ENCODE measurements around the gene CACNB3. TPM values are rescaled to one million over a fixed set of nuclear protein-coding genes. Genes with fewer than 3 reads are reported as not detected.

CACNB3 gene
- total RNA-seq = 19.5 and 25.0 TPM in 2 replicates

GRCh38 chr12:48817873-48818830, at the start of gene CACNB3:
CACNB3 (plus strand) TSS chr12:48818496; CDS start chr12:48818930, 434 bp downstream.

GRCh38 chr12:48788854-48789775, 29.2 kb upstream of the CACNB3 start, which contains the start of gene ADCY6:
ADCY6 (minus strand) TSS chr12:48789089; CDS start chr12:48783434, 5,655 bp downstream.

GRCh38 chr12:48851883-48852733, 33.8 kb downstream of the CACNB3 start, which contains the start of gene DDX23:
DDX23 (minus strand) TSS chr12:48852163; CDS start chr12:48845782, 6,381 bp downstream.

GRCh38 chr12:48865281-48866051, 47.2 kb downstream of the CACNB3 start, which contains the start of gene RND1:
RND1 (minus strand) TSS chr12:48865870; CDS start chr12:48865767, 103 bp downstream.

Other genes with a start within 250 kb of the CACNB3 start
- gene LALBA, start 248.4 kb upstream of the CACNB3 start, total RNA-seq = not detected in 2 replicates
- gene KANSL2, start 136.3 kb upstream of the CACNB3 start, total RNA-seq = 28.3 and 33.4 TPM in 2 replicates
- 25.7 and 27.6 TPM in 2 replicates for gene CCNT1, start 101.8 kb upstream of the CACNB3 start, total RNA-seq
- gene ADCY6, start 29.4 kb upstream of the CACNB3 start, total RNA-seq = 107 and 144 TPM in 2 replicates
- 68.0 and 85.8 TPM in 2 replicates for gene DDX23, start 33.7 kb downstream of the CACNB3 start, total RNA-seq
- gene RND1, start 47.4 kb downstream of the CACNB3 start, total RNA-seq = 0.26 and 0.30 TPM in 2 replicates
- gene FKBP11, start 107.0 kb downstream of the CACNB3 start, total RNA-seq = 36.6 and 45.0 TPM in 2 replicates
- gene ARF3, start 139.0 kb downstream of the CACNB3 start, total RNA-seq = 37.1 and 42.7 TPM in 2 replicates
- gene WNT10B, start 153.2 kb downstream of the CACNB3 start, total RNA-seq = 0.17 TPM in 1 of 2 replicates, not detected in the other
- not detected in 2 replicates for gene WNT1, start 159.8 kb downstream of the CACNB3 start, total RNA-seq
- 0.20 and 0.30 TPM in 2 replicates for gene DDN, start 180.9 kb downstream of the CACNB3 start, total RNA-seq
- 56.9 and 65.5 TPM in 2 replicates for gene PRKAG1, start 200.3 kb downstream of the CACNB3 start, total RNA-seq
- gene KMT2D, start 242.3 kb downstream of the CACNB3 start, total RNA-seq = 63.9 and 73.0 TPM in 2 replicates

All from smooth muscle cell of the pulmonary artery (primary cell).